ENCODE results near the gene BCL2. TPM values are rescaled to one million over a fixed set of nuclear protein-coding genes. Genes with fewer than 3 reads are reported as not detected.

BCL2 gene
- total and polyA plus RNA-seq, 9 donors, result 13.7 to 43.9 (median 35.7) TPM

GRCh38 chr18:63104868-63105267, 214.7 kb downstream of the BCL2 start:
- Histone ChIP-seq H3K36me3 (no peaks in the 10 kb centered on the region), H3K4me3 (no peak overlapping the region), H3K9me3 (no peaks in the 10 kb centered on the region), H3K27ac (no peak overlapping the region), H3K4me1 (ENCODE audit: insufficient read depth) (no peaks in the 10 kb centered on the region), H3K27me3 (no peaks in the 10 kb centered on the region)
- intact Hi-C loops (cut with DNase I), result no loop called here
- WGBS, 3 donors, result 95 to 99% (median 95%) methylated on average over 12 of the region's 12 CpGs
- DNase-seq, result no peak
- TF ChIP-seq EP300 (IDR thresholded peaks at IDR 0.05) (no peak), POLR2A (IDR thresholded peaks at IDR 0.05) (no peak)
- TF ChIP-seq, protein P1, sequence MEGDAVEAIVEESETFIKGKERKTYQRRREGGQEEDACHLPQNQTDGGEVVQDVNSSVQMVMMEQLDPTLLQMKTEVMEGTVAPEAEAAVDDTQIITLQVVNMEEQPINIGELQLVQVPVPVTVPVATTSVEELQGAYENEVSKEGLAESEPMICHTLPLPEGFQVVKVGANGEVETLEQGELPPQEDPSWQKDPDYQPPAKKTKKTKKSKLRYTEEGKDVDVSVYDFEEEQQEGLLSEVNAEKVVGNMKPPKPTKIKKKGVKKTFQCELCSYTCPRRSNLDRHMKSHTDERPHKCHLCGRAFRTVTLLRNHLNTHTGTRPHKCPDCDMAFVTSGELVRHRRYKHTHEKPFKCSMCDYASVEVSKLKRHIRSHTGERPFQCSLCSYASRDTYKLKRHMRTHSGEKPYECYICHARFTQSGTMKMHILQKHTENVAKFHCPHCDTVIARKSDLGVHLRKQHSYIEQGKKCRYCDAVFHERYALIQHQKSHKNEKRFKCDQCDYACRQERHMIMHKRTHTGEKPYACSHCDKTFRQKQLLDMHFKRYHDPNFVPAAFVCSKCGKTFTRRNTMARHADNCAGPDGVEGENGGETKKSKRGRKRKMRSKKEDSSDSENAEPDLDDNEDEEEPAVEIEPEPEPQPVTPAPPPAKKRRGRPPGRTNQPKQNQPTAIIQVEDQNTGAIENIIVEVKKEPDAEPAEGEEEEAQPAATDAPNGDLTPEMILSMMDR (IDR thresholded peaks at IDR 0.05), result no peak

GRCh38 chr18:63102941-63103744, 216.4 kb downstream of the BCL2 start:
- Histone ChIP-seq H3K4me3 (no peak overlapping the region), H3K27ac (no peak overlapping the region), H3K4me1 (ENCODE audit: insufficient read depth) (no peaks in the 10 kb centered on the region), H3K27me3 (no peaks in the 10 kb centered on the region), H3K9me3 (no peaks in the 10 kb centered on the region), H3K36me3 (no peaks in the 10 kb centered on the region)
- no peak for DNase-seq
- TF ChIP-seq POLR2A (IDR thresholded peaks at IDR 0.05), result no peak
- TF ChIP-seq EP300 (IDR thresholded peaks at IDR 0.05), result no peak
- TF ChIP-seq, protein P1 (IDR thresholded peaks at IDR 0.05), result no peak
- intact Hi-C loops (cut with DNase I), result no loop called here
- WGBS, 3 donors, result 79 to 81% (median 80%) methylated on average over 7 of the region's 7 CpGs

DNA sequence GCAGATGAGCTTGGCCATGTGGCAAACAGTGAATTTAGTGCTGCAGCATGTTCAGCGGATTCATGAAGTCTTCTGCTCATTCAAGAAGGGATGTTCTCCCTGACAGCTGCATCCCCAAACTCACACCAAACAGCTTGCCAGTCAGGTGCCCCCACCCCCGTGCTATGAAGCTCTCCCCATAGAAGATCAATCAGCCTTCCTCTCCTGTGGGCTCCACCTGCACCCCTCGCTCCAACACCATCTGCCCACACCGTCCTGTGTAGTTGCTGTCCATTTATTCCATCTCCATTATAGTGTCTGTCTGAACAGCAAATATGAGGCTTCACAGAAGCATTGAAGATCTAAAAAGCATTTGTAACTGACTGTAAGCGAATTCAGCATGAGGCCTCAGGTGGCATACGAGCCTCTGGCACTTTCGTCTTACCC, 218.9 kb downstream of the BCL2 start:
- 92 to 97% (median 94%) methylated on average over 7 of the region's 7 CpGs for WGBS, 3 donors
- Histone ChIP-seq H3K27ac (no peak overlapping the region), H3K4me3 (no peak overlapping the region), H3K27me3 (no peaks in the 10 kb centered on the region), H3K9me3 (no peaks in the 10 kb centered on the region), H3K36me3 (no peaks in the 10 kb centered on the region), H3K4me1 (ENCODE audit: insufficient read depth) (no peaks in the 10 kb centered on the region)
- intact Hi-C loops (cut with DNase I), result no loop called here
- TF ChIP-seq POLR2A (IDR thresholded peaks at IDR 0.05) (no peak), EP300 (IDR thresholded peaks at IDR 0.05) (no peak)
- TF ChIP-seq, protein P1 (IDR thresholded peaks at IDR 0.05), result no peak
- no peak for DNase-seq

DNA sequence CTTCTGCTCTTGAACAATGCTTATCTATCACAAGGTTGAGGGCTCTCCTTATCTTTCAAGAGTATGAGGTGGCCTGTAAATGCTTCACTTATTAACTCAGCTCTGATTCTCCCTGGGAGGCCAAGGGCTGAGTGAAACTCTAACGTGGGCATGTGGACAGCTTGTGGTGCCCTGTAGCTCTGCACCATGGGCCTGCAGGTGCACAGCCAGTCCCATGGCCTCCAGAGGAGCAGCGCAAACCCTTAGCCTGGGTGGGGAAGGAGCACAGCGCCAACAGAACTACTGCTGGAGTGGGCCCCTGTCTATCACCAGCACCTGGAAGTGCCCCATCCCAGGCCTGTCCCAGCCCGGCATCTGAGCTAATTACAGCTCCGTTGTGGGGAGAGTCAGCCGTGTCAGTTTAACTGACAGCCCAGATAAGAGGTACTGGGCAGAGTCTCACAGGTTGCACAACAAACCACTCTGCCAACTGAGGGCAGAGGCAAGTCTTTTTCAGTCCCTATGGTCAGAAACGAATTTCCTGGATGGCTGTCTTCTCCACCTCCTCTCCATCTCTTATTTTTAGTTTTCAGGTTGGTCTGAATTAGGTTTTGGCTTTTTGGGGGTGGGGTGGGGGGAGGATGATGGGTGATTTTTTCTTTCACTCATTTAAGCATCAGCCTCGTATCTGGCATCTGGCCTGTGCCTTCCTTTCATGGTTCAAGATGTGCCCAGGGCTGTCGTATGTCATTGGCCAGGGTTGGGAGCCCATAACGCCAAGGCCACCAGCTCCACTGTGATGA, 219.5 kb downstream of the BCL2 start:
- WGBS, 3 donors, result 73 to 82% (median 81%) methylated on average over 10 of the region's 10 CpGs
- Histone ChIP-seq H3K9me3 (no peaks in the 10 kb centered on the region), H3K27me3 (no peaks in the 10 kb centered on the region), H3K27ac (no peak overlapping the region), H3K4me3 (no peak overlapping the region), H3K36me3 (no peaks in the 10 kb centered on the region), H3K4me1 (ENCODE audit: insufficient read depth) (no peaks in the 10 kb centered on the region)
- intact Hi-C loops (cut with DNase I), result loop anchor here in 1 of 4 donors (10.0 kb wide), 1 partner anchor 1315 kb away; no protein-coding TSS in a partner anchor
- no peak for TF ChIP-seq POLR2A (IDR thresholded peaks at IDR 0.05)
- TF ChIP-seq EP300 (IDR thresholded peaks at IDR 0.05), result no peak
- TF ChIP-seq, protein P1 (IDR thresholded peaks at IDR 0.05), result no peak
- no peak for DNase-seq

All from ovary (tissue), 9 donors.